Natural killer cell (primary cell): ENCODE measurements around the gene CCDC40. TPM values are rescaled to one million over a fixed set of nuclear protein-coding genes. Genes with fewer than 3 reads are reported as not detected.

Source experiments
- ATAC-seq, 3 donors: fragments of 150-1000 bp in 2 of 3; fragments of 200-7000 bp in 1 of 3; cut with Tn5 transposase; 1 replicate in 1 of 3; 2 replicates in 2 of 3; pipeline ENCODE4 v1.10.0; 2021; ENCODE audit warnings: mild to moderate bottlenecking in 2 of 3, moderate library complexity in 2 of 3
- DNase-seq, 2 donors: peaks; one replicate each; pipeline versions ENCODE4 v3.0.0 to v3.0.0-alpha.2; 2013 to 2021; ENCODE audit warnings: mixed read lengths in 1 of 2
- H3K27ac ChIP-seq: one replicate; pipeline ENCODE4 v1.5.1; 2013; ENCODE audit warnings: mild to moderate bottlenecking, low read length
- H3K27me3 ChIP-seq: one replicate; pipeline ENCODE4 v1.6.1; 2013; ENCODE audit warnings: low read length; ENCODE audit not compliant: control insufficient read depth, insufficient read depth
- H3K36me3 ChIP-seq: one replicate; pipeline ENCODE4 v1.6.1; 2013; ENCODE audit warnings: low read length; ENCODE audit not compliant: control insufficient read depth, insufficient read depth
- H3K4me1 ChIP-seq: one replicate; pipeline ENCODE4 v1.6.1; 2013; ENCODE audit warnings: low read length; ENCODE audit not compliant: control insufficient read depth, insufficient read depth
- H3K4me3 ChIP-seq: one replicate; pipeline ENCODE4 v1.5.1; 2013; ENCODE audit warnings: low read length
- H3K9me3 ChIP-seq: one replicate; pipeline ENCODE4 v1.6.1; 2013; ENCODE audit warnings: low read length; ENCODE audit not compliant: control insufficient read depth, insufficient read depth
- H3K27ac Mint-ChIP-seq, 2 donors: one replicate each; pipeline ENCODE4 v1.8.0; 2022; ENCODE audit warnings: mild to moderate bottlenecking in 2 of 2, mixed read lengths in 2 of 2, moderate library complexity in 1 of 2
- H3K27me3 Mint-ChIP-seq, 2 donors: one replicate each; pipeline ENCODE4 v1.8.0; 2022; ENCODE audit warnings: low read depth in 2 of 2, mixed read lengths in 2 of 2
- H3K36me3 Mint-ChIP-seq: one replicate; pipeline ENCODE4 v1.8.0; 2022; ENCODE audit warnings: mixed read lengths
- H3K4me1 Mint-ChIP-seq, 2 donors: one replicate each; pipeline ENCODE4 v1.8.0; 2022; ENCODE audit warnings: mixed read lengths in 2 of 2
- H3K4me3 Mint-ChIP-seq: one replicate; pipeline ENCODE4 v1.8.0; 2022; ENCODE audit warnings: mild to moderate bottlenecking, moderate library complexity, mixed read lengths
- H3K9me3 Mint-ChIP-seq, 2 donors: one replicate each; pipeline ENCODE4 v1.8.0; 2022; ENCODE audit warnings: mixed read lengths in 2 of 2
- WGBS: methylation state at CpG from one replicate; pipeline ENCODE4 v1.1.7; 2013; ENCODE audit warnings: missing lambda C conversion rate; ENCODE audit not compliant: insufficient coverage; 5-methylcytosine and 5-hydroxymethylcytosine counted together
- intact Hi-C: fragments of 100-400 bp; cut with micrococcal nuclease; formaldehyde crosslinking; loops from one replicate; pipeline ENCODE4 v1.14.2; 2022
- total RNA-seq, 4 donors: library from RNA; stranded (reverse); fragments of 120-200 nt in 1 of 4; gene quantifications; one replicate each; pipeline versions ENCODE4 v1.2.3 to v1.2.4, GENCODE V29; 2013 to 2022
- TF ChIP-seq, protein P1 (sequence below): fragments of 200-600 bp; IDR thresholded peaks from one replicate; pipeline ENCODE4 v1.8.0; 2022; ENCODE audit warnings: antibody characterized with exemption

The CCDC40 gene
- total RNA-seq, 3 donors from 2014 or later (not counting 1 experiment from before 2014, with no cell fraction given) = 0.95 to 2.4 (median 1.5) TPM

DNA sequence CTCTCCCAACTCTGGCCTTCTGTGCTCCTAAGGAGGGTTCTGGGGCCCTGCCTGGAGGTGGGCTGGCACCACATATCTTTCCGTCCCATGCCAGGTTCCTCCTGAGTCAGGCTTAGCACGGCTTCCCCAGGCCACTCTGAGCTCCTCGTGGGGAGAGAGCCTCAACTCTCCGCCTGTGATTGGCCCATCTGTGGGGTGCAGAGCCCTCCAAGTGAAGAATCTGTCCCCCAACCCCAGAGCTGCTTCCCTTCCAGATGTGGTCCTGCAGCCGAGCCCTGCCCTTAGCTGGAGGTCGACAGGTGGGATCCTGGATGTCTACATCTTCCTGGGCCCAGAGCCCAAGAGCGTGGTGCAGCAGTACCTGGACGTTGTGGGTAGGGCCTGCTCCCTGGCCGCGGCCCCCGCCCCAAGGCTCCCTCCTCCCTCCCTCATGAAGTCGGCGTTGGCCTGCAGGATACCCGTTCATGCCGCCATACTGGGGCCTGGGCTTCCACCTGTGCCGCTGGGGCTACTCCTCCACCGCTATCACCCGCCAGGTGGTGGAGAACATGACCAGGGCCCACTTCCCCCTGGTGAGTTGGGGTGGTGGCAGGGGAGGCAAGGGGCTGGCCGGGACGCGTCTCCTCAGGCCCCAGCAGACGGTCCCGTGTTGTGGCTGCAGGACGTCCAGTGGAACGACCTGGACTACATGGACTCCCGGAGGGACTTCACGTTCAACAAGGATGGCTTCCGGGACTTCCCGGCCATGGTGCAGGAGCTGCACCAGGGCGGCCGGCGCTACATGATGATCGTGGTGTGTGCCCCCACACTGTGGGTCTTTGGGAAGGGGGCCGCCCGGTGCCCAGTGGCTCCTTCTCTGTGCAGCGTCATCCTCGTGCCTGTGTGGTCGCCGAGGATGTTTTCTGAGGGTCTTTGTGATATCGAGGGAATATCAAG, 71.9 kb downstream of the CCDC40 start:
- H3K27ac ChIP-seq = no peak overlapping the region
- no peak overlapping the region for H3K4me3 ChIP-seq
- H3K9me3 ChIP-seq = no peaks in the 10 kb centered on the region
- 94% methylated on average over 40 of the region's 40 CpGs for WGBS
- H3K27me3 Mint-ChIP-seq = no peaks in the 10 kb centered on the region
- H3K4me3 Mint-ChIP-seq = no peak overlapping the region
- no peaks in the 10 kb centered on the region for H3K36me3 Mint-ChIP-seq
- peaks cover 3 to 4% of the 10 kb centered on the region in 2 donors for H3K4me1 Mint-ChIP-seq
- intact Hi-C loops = no loop called here
- no peaks in the 10 kb centered on the region for H3K36me3 ChIP-seq
- H3K4me1 ChIP-seq = no peaks in the 10 kb centered on the region
- DNase-seq (no peak), ATAC-seq (no peak)
- TF ChIP-seq, protein P1, sequence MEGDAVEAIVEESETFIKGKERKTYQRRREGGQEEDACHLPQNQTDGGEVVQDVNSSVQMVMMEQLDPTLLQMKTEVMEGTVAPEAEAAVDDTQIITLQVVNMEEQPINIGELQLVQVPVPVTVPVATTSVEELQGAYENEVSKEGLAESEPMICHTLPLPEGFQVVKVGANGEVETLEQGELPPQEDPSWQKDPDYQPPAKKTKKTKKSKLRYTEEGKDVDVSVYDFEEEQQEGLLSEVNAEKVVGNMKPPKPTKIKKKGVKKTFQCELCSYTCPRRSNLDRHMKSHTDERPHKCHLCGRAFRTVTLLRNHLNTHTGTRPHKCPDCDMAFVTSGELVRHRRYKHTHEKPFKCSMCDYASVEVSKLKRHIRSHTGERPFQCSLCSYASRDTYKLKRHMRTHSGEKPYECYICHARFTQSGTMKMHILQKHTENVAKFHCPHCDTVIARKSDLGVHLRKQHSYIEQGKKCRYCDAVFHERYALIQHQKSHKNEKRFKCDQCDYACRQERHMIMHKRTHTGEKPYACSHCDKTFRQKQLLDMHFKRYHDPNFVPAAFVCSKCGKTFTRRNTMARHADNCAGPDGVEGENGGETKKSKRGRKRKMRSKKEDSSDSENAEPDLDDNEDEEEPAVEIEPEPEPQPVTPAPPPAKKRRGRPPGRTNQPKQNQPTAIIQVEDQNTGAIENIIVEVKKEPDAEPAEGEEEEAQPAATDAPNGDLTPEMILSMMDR = no peak
- no peaks in the 10 kb centered on the region for H3K27me3 ChIP-seq
- no peak overlapping the region for H3K27ac Mint-ChIP-seq
- H3K9me3 Mint-ChIP-seq = no peaks in the 10 kb centered on the region

DNA sequence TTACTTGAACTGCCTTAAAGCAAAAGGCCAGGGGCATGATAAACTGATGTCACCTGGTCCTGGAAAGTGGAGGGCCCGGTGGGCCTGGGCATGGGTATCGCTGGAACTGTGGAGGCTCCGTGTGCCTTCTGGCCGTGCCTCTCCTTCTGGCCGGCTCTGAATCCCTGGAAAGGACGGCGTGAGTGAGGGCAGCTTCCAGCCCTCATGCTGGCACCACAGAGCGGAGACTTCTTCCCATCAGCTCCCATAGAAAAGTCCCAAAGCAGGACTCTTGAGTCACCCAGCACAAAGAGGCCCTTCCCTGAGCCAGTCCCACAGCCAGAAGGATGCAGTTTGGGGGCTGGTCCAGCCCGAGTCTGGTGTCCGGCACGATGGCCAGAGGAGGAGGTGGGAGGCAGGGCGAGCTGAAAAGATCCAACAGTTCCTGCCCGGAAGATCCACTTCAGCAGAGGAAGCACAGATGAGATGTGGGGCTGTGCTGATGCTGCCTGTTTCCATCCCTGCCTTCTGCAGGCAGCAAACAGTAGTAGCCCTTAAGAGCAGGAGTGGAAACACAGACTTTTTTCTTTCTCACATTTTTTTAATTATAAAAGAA, 72.7 kb downstream of the CCDC40 start:
- TF ChIP-seq, protein P1 = no peak
- H3K36me3 ChIP-seq = no peaks in the 10 kb centered on the region
- DNase-seq (no peak), ATAC-seq (no peak)
- Mint-ChIP-seq H3K36me3 (no peaks in the 10 kb centered on the region), H3K9me3 (no peaks in the 10 kb centered on the region), H3K4me1 (no peaks in the 10 kb centered on the region), H3K27me3 (no peaks in the 10 kb centered on the region), H3K4me3 (no peak overlapping the region), H3K27ac (no peak overlapping the region)
- H3K9me3 ChIP-seq = no peaks in the 10 kb centered on the region
- no peak overlapping the region for H3K27ac ChIP-seq
- intact Hi-C loops = no loop called here
- H3K4me3 ChIP-seq = no peak overlapping the region
- H3K27me3 ChIP-seq = no peaks in the 10 kb centered on the region
- no peaks in the 10 kb centered on the region for H3K4me1 ChIP-seq
- WGBS = 94% methylated on average over 13 of the region's 13 CpGs

DNA sequence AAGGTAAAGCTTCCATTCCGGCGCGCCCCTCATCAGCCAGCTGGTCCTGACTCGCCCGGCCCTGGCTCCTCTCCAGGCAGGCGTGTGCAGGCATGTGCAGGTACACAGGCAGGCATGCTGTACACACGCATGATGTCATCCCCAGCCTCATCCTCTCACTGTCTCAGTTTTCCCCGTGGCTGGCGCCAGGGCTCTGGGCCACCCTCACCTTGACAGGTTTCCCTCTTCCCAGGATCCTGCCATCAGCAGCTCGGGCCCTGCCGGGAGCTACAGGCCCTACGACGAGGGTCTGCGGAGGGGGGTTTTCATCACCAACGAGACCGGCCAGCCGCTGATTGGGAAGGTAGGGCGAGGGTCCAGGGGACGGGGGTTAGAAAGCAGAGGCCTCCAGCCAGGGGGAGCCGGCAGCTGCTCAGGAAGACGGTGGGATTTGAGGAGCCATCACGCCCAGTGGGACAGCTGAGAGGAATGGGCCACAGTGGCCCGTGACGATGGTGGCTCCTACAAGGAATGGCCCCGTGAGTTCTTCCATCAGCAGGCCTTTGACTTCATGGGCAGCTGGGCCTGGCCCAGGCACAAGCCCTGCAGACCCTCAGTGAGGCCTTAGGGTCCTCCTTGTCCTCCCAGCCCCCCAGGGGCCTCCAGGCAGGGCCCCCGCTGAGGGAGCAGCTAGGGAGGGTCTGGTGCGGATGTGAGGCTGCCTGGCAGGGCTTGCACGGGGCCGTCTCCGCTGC, 73.4 kb downstream of the CCDC40 start:
- Mint-ChIP-seq H3K4me1 (no peaks in the 10 kb centered on the region), H3K27ac (no peak overlapping the region), H3K36me3 (no peaks in the 10 kb centered on the region), H3K27me3 (no peaks in the 10 kb centered on the region), H3K4me3 (no peak overlapping the region), H3K9me3 (no peaks in the 10 kb centered on the region)
- Histone ChIP-seq H3K4me1 (no peaks in the 10 kb centered on the region), H3K4me3 (no peak overlapping the region), H3K9me3 (no peaks in the 10 kb centered on the region), H3K36me3 (no peaks in the 10 kb centered on the region), H3K27me3 (no peaks in the 10 kb centered on the region), H3K27ac (no peak overlapping the region)
- intact Hi-C loops = no loop called here
- ATAC-seq (no peak), DNase-seq (no peak)
- 94% methylated on average over 30 of the region's 30 CpGs for WGBS
- TF ChIP-seq, protein P1 = no peak
